Naive thymus-derived CD4-positive, alpha-beta T cell (primary cell): ENCODE data around the gene FNDC5. TPM values are rescaled to one million over a fixed set of nuclear protein-coding genes. Genes with fewer than 3 reads are reported as not detected.

Source experiments
- ATAC-seq: fragments of 150-1000 bp; cut with Tn5 transposase; 2 replicates; pipeline ENCODE4 v1.10.0; 2021; ENCODE audit warnings: mild to moderate bottlenecking, moderate library complexity
- CTCF ChIA-PET: fragments of 350-600 bp; sonication (Branson Sonifier 250); formaldehyde crosslinking; loops from one replicate; lab custom pipeline; 2021; ENCODE audit warnings: antibody characterized with exemption; lab: Charles Lee
- POLR2A ChIA-PET: fragments of 350-600 bp; sonication (Branson Sonifier 250); formaldehyde crosslinking; loops from one replicate; lab custom pipeline; 2021; ENCODE audit warnings: antibody characterized with exemption, inconsistent platforms; lab: Charles Lee
- DNase-seq, 9 donors: peaks; one replicate each; pipeline versions ENCODE4 v3.0.0 to v3.0.0-alpha.2; 2020 to 2022; ENCODE audit warnings: mixed read lengths in 1 of 9
- H3K27ac ChIP-seq: one replicate; pipeline ENCODE4 v1.7.0; 2013; ENCODE audit warnings: mild to moderate bottlenecking, low read depth, low read length, moderate library complexity
- H3K27me3 ChIP-seq, 2 donors: one replicate each; pipeline ENCODE4 v1.7.0; 2013; ENCODE audit warnings: low read length in 2 of 2, mild to moderate bottlenecking in 2 of 2, moderate library complexity in 2 of 2; ENCODE audit not compliant: control insufficient read depth in 2 of 2, insufficient read depth in 2 of 2
- H3K36me3 ChIP-seq, 3 experiments: 1 replicate in 2 of 3; 2 replicates in 1 of 3; pipeline ENCODE4 v1.7.0; 2013; ENCODE audit warnings: low read length in 3 of 3, mild to moderate bottlenecking in 3 of 3, moderate library complexity in 1 of 3; ENCODE audit not compliant: insufficient read depth in 3 of 3, control insufficient read depth in 2 of 3
- H3K4me1 ChIP-seq, 2 donors: one replicate each; pipeline ENCODE4 v1.7.0; 2013; ENCODE audit warnings: low read length in 2 of 2, mild to moderate bottlenecking in 2 of 2, moderate library complexity in 1 of 2; ENCODE audit not compliant: control insufficient read depth in 2 of 2, insufficient read depth in 2 of 2
- H3K4me3 ChIP-seq: 2 replicates; pipeline ENCODE4 v1.7.0; 2013; ENCODE audit warnings: mild to moderate bottlenecking, low read length
- H3K9me3 ChIP-seq, 3 experiments: 1 replicate in 2 of 3; 2 replicates in 1 of 3; pipeline ENCODE4 v1.7.0; 2013; ENCODE audit warnings: low read length in 3 of 3; ENCODE audit not compliant: control insufficient read depth in 2 of 3
- H3K27ac Mint-ChIP-seq, 9 donors: one replicate each; pipeline ENCODE4 v1.8.0; 2020 to 2022; ENCODE audit warnings: mixed read lengths in 9 of 9, mild to moderate bottlenecking in 8 of 9, moderate library complexity in 5 of 9, inconsistent platforms in 2 of 9
- H3K27me3 Mint-ChIP-seq, 5 donors: one replicate each; pipeline ENCODE4 v1.8.0; 2021 to 2022; ENCODE audit warnings: mixed read lengths in 5 of 5, mild to moderate bottlenecking in 1 of 5
- H3K36me3 Mint-ChIP-seq, 5 donors: one replicate each; pipeline ENCODE4 v1.8.0; 2020 to 2022; ENCODE audit warnings: mixed read lengths in 5 of 5, mild to moderate bottlenecking in 3 of 5, inconsistent platforms in 1 of 5
- H3K4me1 Mint-ChIP-seq, 7 donors: one replicate each; pipeline ENCODE4 v1.8.0; 2020 to 2022; ENCODE audit warnings: mixed read lengths in 7 of 7, mild to moderate bottlenecking in 3 of 7, inconsistent platforms in 1 of 7
- H3K4me3 Mint-ChIP-seq, 10 donors: one replicate each; pipeline ENCODE4 v1.8.0; 2020 to 2022; ENCODE audit warnings: mild to moderate bottlenecking in 10 of 10, mixed read lengths in 10 of 10, moderate library complexity in 6 of 10, inconsistent platforms in 2 of 10
- H3K9me3 Mint-ChIP-seq, 11 donors: one replicate each; pipeline ENCODE4 v1.8.0; 2020 to 2022; ENCODE audit warnings: mixed read lengths in 11 of 11, mild to moderate bottlenecking in 4 of 11, inconsistent platforms in 1 of 11, moderate library complexity in 1 of 11
- intact Hi-C, 2 donors: fragments of 100-400 bp; cut with micrococcal nuclease; formaldehyde crosslinking; loops; one replicate each; pipeline ENCODE4 v1.15.1; 2023
- polyA plus RNA-seq, 2 donors: library from polyadenylated mRNA; unstranded; fragments of 300-500 nt; fragmentation: Illumina TruSeq; gene quantifications; one replicate each; pipeline ENCODE4 v1.2.3, GENCODE V29; 2021
- total RNA-seq, 6 experiments: library from RNA in 5 of 6; stranded (reverse) in 5 of 6; gene quantifications; 1 replicate in 5 of 6; 2 replicates in 1 of 6; pipeline ENCODE4 v1.2.3 and lab custom pipeline; 2021 to 2026

FNDC5 gene
- total and polyA plus RNA-seq, 7 experiments from 2014 or later: 0.25 TPM; not detected in 6

DNA sequence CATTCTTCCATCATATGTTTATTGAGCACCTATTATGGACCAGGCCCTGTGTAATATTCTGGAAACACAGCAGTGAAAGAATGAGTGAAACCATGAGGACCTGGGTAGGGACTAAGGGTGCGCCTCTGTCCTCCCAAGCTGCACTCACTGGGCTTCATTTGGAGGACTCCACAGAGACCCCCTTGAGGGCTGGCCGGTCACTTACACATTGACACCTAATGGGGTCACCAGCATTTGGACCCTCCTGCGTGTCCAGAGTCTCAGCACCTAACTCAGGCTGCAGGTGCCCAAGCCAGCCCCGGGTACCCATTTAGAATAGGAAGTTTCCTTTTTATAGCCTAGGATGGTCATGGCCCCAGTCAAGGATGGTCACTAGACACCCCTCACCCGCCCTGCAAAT is 2.8 kb upstream of the FNDC5 start:
- intact Hi-C loops: no loop called here
- Mint-ChIP-seq H3K9me3 (peaks cover 0 to 1% (median 0%) of the 10 kb centered on the region in 11 donors), H3K36me3 (peaks cover 4 to 12% (median 10%) of the 10 kb centered on the region in 5 donors), H3K27ac (no peak overlapping the region), H3K27me3 (peaks cover 47 to 63% (median 59%) of the 10 kb centered on the region in 5 donors), H3K4me1 (peaks cover 11 to 28% (median 17%) of the 10 kb centered on the region in 7 donors), H3K4me3 (no peak overlapping the region)
- H3K36me3 ChIP-seq: no peaks in the 10 kb centered on the region
- H3K27ac ChIP-seq: no peak overlapping the region
- H3K27me3 ChIP-seq: peaks cover 3 to 18% of the 10 kb centered on the region in 2 donors
- peaks cover 0 to 11% of the 10 kb centered on the region in 2 donors for H3K4me1 ChIP-seq
- no peak overlapping the region for H3K4me3 ChIP-seq
- no peaks in the 10 kb centered on the region for H3K9me3 ChIP-seq
- ChIA-PET CTCF (interaction anchor here (0.6 to 2.5 kb wide), 4 partner anchors 9 to 163 kb away, joined by 3 to 10 read pairs (median 4); no protein-coding TSS in a partner anchor), POLR2A (no interaction called here)
- ATAC-seq (no peak), DNase-seq (no peak)

DNA sequence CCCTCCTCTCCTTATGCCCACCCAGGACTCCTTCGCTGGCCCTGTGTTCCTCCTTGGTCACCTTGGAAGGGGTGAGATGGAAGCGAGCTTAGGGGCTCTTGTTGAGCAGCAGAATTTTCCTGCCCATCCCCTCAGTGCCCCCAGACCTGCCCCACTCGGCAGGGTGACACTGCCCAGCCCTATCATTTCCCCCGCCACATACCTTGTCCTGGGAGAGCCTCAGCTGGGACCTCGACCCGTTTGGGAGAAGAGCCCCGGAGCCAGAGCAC is 1.4 kb upstream of the FNDC5 start:
- Mint-ChIP-seq H3K4me1 (peaks cover 11 to 28% (median 17%) of the 10 kb centered on the region in 7 donors), H3K4me3 (peak overlapping the region in 1 of 10 donors; percentile 61), H3K36me3 (peaks cover 6 to 19% (median 15%) of the 10 kb centered on the region in 5 donors), H3K27me3 (peaks cover 45 to 62% (median 55%) of the 10 kb centered on the region in 5 donors), H3K27ac (no peak overlapping the region), H3K9me3 (peaks cover 0 to 1% (median 0%) of the 10 kb centered on the region in 11 donors)
- H3K36me3 ChIP-seq: no peaks in the 10 kb centered on the region
- no peak for ATAC-seq
- peaks cover 3 to 18% of the 10 kb centered on the region in 2 donors for H3K27me3 ChIP-seq
- no peak overlapping the region for H3K4me3 ChIP-seq
- ChIA-PET CTCF (interaction anchor here (1.2 to 2.5 kb wide), 5 partner anchors 13 to 351 kb away, joined by 3 to 10 read pairs (median 3); no protein-coding TSS in a partner anchor), POLR2A (no interaction called here)
- H3K27ac ChIP-seq: no peak overlapping the region
- H3K4me1 ChIP-seq: peaks cover 0 to 11% of the 10 kb centered on the region in 2 donors
- intact Hi-C loops: loop anchor here in 1 of 2 donors (1.0 kb wide), 2 partner anchors 160 to 352 kb away; no protein-coding TSS in a partner anchor
- no peaks in the 10 kb centered on the region for H3K9me3 ChIP-seq
- DNase-seq: no peak

DNA sequence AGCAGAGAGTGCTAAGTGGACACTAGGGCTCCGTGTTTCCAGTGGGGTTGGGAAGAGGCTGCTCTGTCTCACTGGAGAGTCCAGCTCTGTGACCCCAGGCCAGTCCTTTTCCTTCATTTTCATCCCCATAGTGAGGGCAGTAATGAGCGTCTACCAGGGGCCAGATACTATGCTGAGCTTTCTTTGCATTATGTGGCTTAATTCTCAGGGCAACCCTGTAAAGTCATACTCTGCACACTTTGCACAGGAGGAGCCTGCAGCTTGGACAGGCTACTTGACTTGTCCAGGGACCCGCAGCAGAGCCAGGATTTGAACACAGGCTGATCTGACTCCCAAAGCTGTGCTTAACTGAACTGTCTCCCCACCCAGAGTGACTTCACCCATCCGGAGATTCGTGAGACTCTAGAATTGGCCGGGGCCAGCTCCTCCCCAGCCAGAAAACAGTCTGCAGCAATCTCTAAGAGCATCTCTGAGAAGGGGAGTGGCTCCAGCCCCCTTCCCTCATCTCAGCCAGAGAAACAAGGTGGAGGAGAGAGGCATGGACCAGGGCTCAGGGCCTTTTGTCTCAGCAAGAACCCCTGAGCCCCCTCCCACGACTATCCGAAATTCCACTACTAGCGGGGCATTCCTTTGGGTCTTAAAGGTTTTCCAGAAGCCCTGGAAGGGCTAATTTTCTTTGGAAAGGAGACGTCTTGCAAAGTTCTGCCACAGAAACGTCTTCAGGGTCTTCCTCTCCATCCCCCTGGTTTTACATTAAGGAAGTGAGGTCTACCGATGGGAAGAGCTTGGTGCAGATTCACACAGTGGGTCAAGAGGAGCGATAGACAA is 866 bp upstream of the FNDC5 start:
- Mint-ChIP-seq H3K4me3 (peak overlapping the region in 8 of 10 donors; percentile 17 to 68 (median 52)), H3K4me1 (peaks cover 11 to 28% (median 17%) of the 10 kb centered on the region in 7 donors), H3K36me3 (peaks cover 6 to 22% (median 15%) of the 10 kb centered on the region in 5 donors), H3K9me3 (peaks cover 0 to 1% (median 0%) of the 10 kb centered on the region in 11 donors), H3K27me3 (peaks cover 45 to 62% (median 55%) of the 10 kb centered on the region in 5 donors), H3K27ac (no peak overlapping the region)
- Histone ChIP-seq H3K27ac (no peak overlapping the region), H3K27me3 (peaks cover 3 to 15% of the 10 kb centered on the region in 2 donors), H3K4me1 (peaks cover 0 to 11% of the 10 kb centered on the region in 2 donors), H3K4me3 (no peak overlapping the region), H3K36me3 (no peaks in the 10 kb centered on the region), H3K9me3 (no peaks in the 10 kb centered on the region)
- POLR2A ChIA-PET: no interaction called here
- ATAC-seq: no peak
- DNase-seq: no peak
- CTCF ChIA-PET: interaction anchor here (1.2 to 2.5 kb wide), 4 partner anchors 21 to 351 kb away, joined by 3 to 10 read pairs (median 4); no protein-coding TSS in a partner anchor
- intact Hi-C loops: loop anchor here in 1 of 2 donors (1.0 kb wide), 2 partner anchors 159 to 351 kb away; no protein-coding TSS in a partner anchor

DNA sequence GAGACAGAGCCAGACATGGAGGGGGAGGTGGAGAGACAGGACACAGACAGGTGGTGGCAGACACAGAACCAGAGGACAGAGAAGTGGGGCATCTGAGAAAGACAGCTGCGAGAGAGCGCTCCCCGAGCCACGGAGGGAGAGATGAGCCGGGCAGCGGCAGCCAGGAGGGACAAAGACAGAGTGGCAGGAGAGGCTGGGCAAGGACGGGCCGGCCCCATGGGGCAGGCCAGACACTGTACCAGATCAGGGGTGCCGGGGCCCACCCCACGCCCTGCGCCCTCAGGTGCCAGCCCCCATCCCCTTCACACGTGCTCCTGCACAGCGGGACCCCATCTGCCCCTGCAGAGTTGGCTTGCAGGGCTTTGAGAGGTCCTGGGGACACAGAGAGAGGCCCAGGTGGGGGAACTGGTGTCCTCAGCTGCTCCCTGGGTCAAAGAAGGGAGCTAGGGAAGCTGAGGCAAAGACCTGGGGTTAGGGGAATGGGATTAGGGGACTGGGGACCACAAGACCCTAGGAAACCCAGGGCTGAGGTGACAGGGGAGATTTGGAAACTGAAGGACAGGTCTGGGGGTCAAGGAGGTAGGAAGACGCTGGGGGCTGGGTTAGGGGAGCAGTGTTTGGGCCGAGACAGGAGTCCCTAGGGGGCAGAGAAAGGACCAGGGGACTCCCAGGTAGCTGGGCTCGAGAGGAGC is 643 bp downstream of the FNDC5 start:
- H3K4me1 Mint-ChIP-seq: peaks cover 11 to 28% (median 14%) of the 10 kb centered on the region in 7 donors
- peaks cover 0 to 1% (median 0%) of the 10 kb centered on the region in 11 donors for H3K9me3 Mint-ChIP-seq
- Histone ChIP-seq H3K27ac (no peak overlapping the region), H3K4me1 (peaks cover 0 to 11% of the 10 kb centered on the region in 2 donors), H3K36me3 (no peaks in the 10 kb centered on the region), H3K4me3 (no peak overlapping the region), H3K9me3 (no peaks in the 10 kb centered on the region), H3K27me3 (peaks cover 3 to 15% of the 10 kb centered on the region in 2 donors)
- H3K27me3 Mint-ChIP-seq: peaks cover 39 to 53% (median 46%) of the 10 kb centered on the region in 5 donors
- intact Hi-C loops: no loop called here
- H3K4me3 Mint-ChIP-seq: peak overlapping the region; percentile 51 to 83 (median 67)
- ChIA-PET POLR2A (no interaction called here), CTCF (interaction anchor here (1.0 kb wide), 1 partner anchor 9 kb away, joined by 3 read pairs; no protein-coding TSS in a partner anchor)
- DNase-seq (no peak), ATAC-seq (no peak)
- H3K36me3 Mint-ChIP-seq: peaks cover 11 to 26% (median 16%) of the 10 kb centered on the region in 5 donors
- no peak overlapping the region for H3K27ac Mint-ChIP-seq

DNA sequence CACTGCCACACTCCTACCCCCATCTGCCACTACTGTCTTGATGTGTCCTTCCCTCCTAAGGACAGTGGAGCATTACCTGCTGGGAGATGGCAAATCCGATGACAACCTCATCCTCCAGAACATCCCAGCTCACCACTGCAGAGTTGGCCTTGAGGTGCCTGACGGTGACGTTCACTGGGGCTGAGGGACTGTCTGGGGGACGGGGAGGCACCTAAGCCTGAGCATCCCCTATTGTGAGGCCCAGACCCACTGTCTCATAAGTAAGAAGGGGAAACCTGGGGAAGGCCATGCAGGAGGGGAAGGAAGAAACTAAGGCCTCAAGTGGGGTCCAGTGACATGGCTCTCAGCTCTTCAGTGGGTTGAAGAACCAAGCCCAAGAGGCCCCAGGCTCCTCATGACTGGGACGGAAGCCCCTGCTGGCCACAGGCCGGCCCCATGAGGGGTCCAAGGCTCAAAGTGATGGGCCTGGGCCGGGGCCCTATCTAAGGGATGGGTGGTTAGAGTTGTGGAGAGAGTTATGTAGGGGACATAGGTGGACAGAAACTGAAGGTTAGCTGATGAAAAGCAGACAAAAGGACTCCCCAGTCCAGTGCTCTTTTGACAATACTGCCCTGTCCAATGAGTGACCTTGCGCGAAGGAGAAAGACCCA is 1.8 kb downstream of the FNDC5 start:
- DNase-seq (no peak), ATAC-seq (no peak)
- CTCF ChIA-PET: interaction anchor here (0.6 kb wide), 1 partner anchor 79 kb away, joined by 3 read pairs; no protein-coding TSS in a partner anchor
- intact Hi-C loops: no loop called here
- Histone ChIP-seq H3K9me3 (no peaks in the 10 kb centered on the region), H3K27me3 (peaks cover 0 to 15% of the 10 kb centered on the region in 2 donors), H3K36me3 (no peaks in the 10 kb centered on the region), H3K4me1 (peaks cover 0 to 11% of the 10 kb centered on the region in 2 donors), H3K4me3 (no peak overlapping the region), H3K27ac (no peak overlapping the region)
- peaks cover 33 to 42% (median 36%) of the 10 kb centered on the region in 5 donors for H3K27me3 Mint-ChIP-seq
- no peak overlapping the region for H3K27ac Mint-ChIP-seq
- POLR2A ChIA-PET: no interaction called here
- peak overlapping the region in 7 of 10 donors; percentile 9 to 83 (median 64) for H3K4me3 Mint-ChIP-seq
- H3K9me3 Mint-ChIP-seq: no peaks in the 10 kb centered on the region
- H3K4me1 Mint-ChIP-seq: peaks cover 11 to 28% (median 14%) of the 10 kb centered on the region in 7 donors
- H3K36me3 Mint-ChIP-seq: peaks cover 15 to 35% (median 20%) of the 10 kb centered on the region in 5 donors

DNA sequence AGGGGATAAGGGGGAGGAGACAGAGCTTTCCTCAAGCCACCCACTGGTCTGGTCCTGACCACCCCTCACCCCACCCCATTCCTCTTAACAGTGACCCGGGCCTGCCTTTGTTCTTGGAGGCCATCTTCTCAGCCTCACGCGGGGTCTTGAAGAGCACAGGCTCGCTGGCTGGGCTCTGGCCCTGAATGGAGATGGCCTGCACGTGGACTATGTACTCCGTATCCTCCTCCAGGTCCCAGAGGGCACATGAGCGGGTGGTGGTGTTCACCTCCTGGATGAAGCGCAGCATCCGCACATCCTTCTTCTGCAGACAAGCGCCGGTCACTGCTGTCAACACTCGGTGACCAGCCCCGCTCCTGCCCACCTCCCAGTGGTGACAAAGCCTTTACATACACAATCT is 2.6 kb downstream of the FNDC5 start:
- Histone ChIP-seq H3K27ac (no peak overlapping the region), H3K36me3 (no peaks in the 10 kb centered on the region), H3K4me3 (no peak overlapping the region), H3K4me1 (peaks cover 0 to 11% of the 10 kb centered on the region in 2 donors), H3K27me3 (peaks cover 0 to 15% of the 10 kb centered on the region in 2 donors), H3K9me3 (no peaks in the 10 kb centered on the region)
- POLR2A ChIA-PET: no interaction called here
- Mint-ChIP-seq H3K27me3 (peaks cover 31 to 40% (median 34%) of the 10 kb centered on the region in 5 donors), H3K4me3 (no peak overlapping the region), H3K9me3 (no peaks in the 10 kb centered on the region), H3K27ac (no peak overlapping the region), H3K4me1 (peaks cover 11 to 28% (median 14%) of the 10 kb centered on the region in 7 donors), H3K36me3 (peaks cover 15 to 43% (median 20%) of the 10 kb centered on the region in 5 donors)
- CTCF ChIA-PET: interaction anchor here (0.6 kb wide), 1 partner anchor 79 kb away, joined by 3 read pairs; no protein-coding TSS in a partner anchor
- intact Hi-C loops: no loop called here
- DNase-seq: no peak
- ATAC-seq: no peak
